Measurements from ENCODE around the gene DSCAM. TPM values are rescaled to one million over a fixed set of nuclear protein-coding genes. Genes with fewer than 3 reads are reported as not detected.
"Not testable (repeated sequence)": the region's sequence is repeated elsewhere in the genome, so short reads cannot be mapped to it uniquely, and the experiment has no call there.

The DSCAM gene
- total RNA-seq, 2 donors from 2014 or later: not detected

GRCh38 chr21:40028393-40028792, 818.6 kb downstream of the DSCAM start:
- not testable (repeated sequence) for ATAC-seq; H3K4me1 Mint-ChIP-seq (ENCODE audit: low read depth in 2 of 2); H3K27ac Mint-ChIP-seq; H3K9me3 Mint-ChIP-seq; H3K27me3 Mint-ChIP-seq; H3K36me3 Mint-ChIP-seq; DNase-seq (ENCODE audit: low spot score); H3K4me3 Mint-ChIP-seq

- Mint-ChIP-seq H3K4me1 (ENCODE audit: low read depth in 2 of 2) (no peaks in the 10 kb centered on the region), H3K27ac (no peak overlapping the region), H3K4me3 (no peak overlapping the region), H3K9me3 (no peaks in the 10 kb centered on the region), H3K27me3 (no peaks in the 10 kb centered on the region), H3K36me3 (no peaks in the 10 kb centered on the region)
- ATAC-seq: no peak
- no peak for DNase-seq (ENCODE audit: low spot score)
Observed at GRCh38 chr21:40021558-40022351, 825.2 kb downstream of the DSCAM start.

GRCh38 chr21:40020651-40021050, 826.3 kb downstream of the DSCAM start:
- Mint-ChIP-seq H3K9me3 (no peaks in the 10 kb centered on the region), H3K4me3 (no peak overlapping the region), H3K4me1 (ENCODE audit: low read depth in 2 of 2) (no peaks in the 10 kb centered on the region), H3K36me3 (no peaks in the 10 kb centered on the region), H3K27ac (no peak overlapping the region), H3K27me3 (no peaks in the 10 kb centered on the region)
- no peak for DNase-seq (ENCODE audit: low spot score)
- no peak for ATAC-seq

GRCh38 chr21:40018871-40019475, 828.0 kb downstream of the DSCAM start:
- ATAC-seq: no peak
- no peak for DNase-seq (ENCODE audit: low spot score)
- Mint-ChIP-seq H3K4me3 (no peak overlapping the region), H3K27me3 (no peaks in the 10 kb centered on the region), H3K9me3 (peaks cover 6% of the 10 kb centered on the region), H3K27ac (no peak overlapping the region), H3K4me1 (ENCODE audit: low read depth in 2 of 2) (no peaks in the 10 kb centered on the region), H3K36me3 (no peaks in the 10 kb centered on the region)

- Mint-ChIP-seq H3K27ac (no peak overlapping the region), H3K36me3 (no peaks in the 10 kb centered on the region), H3K9me3 (peaks cover 6% of the 10 kb centered on the region), H3K27me3 (no peaks in the 10 kb centered on the region), H3K4me1 (ENCODE audit: low read depth in 2 of 2) (no peaks in the 10 kb centered on the region), H3K4me3 (no peak overlapping the region)
- DNase-seq (ENCODE audit: low spot score) (no peak), ATAC-seq (no peak)
Observed at GRCh38 chr21:40016667-40017066, 830.3 kb downstream of the DSCAM start.

GRCh38 chr21:40016234-40016633, 830.7 kb downstream of the DSCAM start:
- H3K4me1 Mint-ChIP-seq (ENCODE audit: low read depth in 2 of 2): no peaks in the 10 kb centered on the region
- H3K27me3 Mint-ChIP-seq: no peaks in the 10 kb centered on the region
- no peak for DNase-seq (ENCODE audit: low spot score)
- H3K4me3 Mint-ChIP-seq: no peak overlapping the region
- no peak overlapping the region for H3K27ac Mint-ChIP-seq
- ATAC-seq: no peak
- H3K9me3 Mint-ChIP-seq: peaks cover 10% of the 10 kb centered on the region
- no peaks in the 10 kb centered on the region for H3K36me3 Mint-ChIP-seq

GRCh38 chr21:40015818-40016217, 831.1 kb downstream of the DSCAM start:
- H3K27ac Mint-ChIP-seq: no peak overlapping the region
- H3K27me3 Mint-ChIP-seq: no peaks in the 10 kb centered on the region
- no peak for ATAC-seq
- no peaks in the 10 kb centered on the region for H3K36me3 Mint-ChIP-seq
- H3K9me3 Mint-ChIP-seq: peaks cover 10% of the 10 kb centered on the region
- DNase-seq (ENCODE audit: low spot score): no peak
- H3K4me3 Mint-ChIP-seq: no peak overlapping the region
- H3K4me1 Mint-ChIP-seq (ENCODE audit: low read depth in 2 of 2): no peaks in the 10 kb centered on the region

GRCh38 chr21:40014394-40014793, 832.6 kb downstream of the DSCAM start:
- Mint-ChIP-seq H3K36me3 (no peaks in the 10 kb centered on the region), H3K4me1 (ENCODE audit: low read depth in 2 of 2) (no peaks in the 10 kb centered on the region), H3K27ac (no peak overlapping the region), H3K27me3 (no peaks in the 10 kb centered on the region), H3K9me3 (peaks cover 10% of the 10 kb centered on the region), H3K4me3 (no peak overlapping the region)
- DNase-seq (ENCODE audit: low spot score) (no peak), ATAC-seq (no peak)

GRCh38 chr21:40013001-40013735, 833.8 kb downstream of the DSCAM start:
- Mint-ChIP-seq H3K36me3 (no peaks in the 10 kb centered on the region), H3K27ac (no peak overlapping the region), H3K27me3 (no peaks in the 10 kb centered on the region), H3K4me1 (ENCODE audit: low read depth in 2 of 2) (no peaks in the 10 kb centered on the region), H3K9me3 (peaks cover 10% of the 10 kb centered on the region), H3K4me3 (no peak overlapping the region)
- DNase-seq (ENCODE audit: low spot score) (no peak), ATAC-seq (no peak)

- Mint-ChIP-seq H3K9me3 (peaks cover 10% of the 10 kb centered on the region), H3K4me3 (no peak overlapping the region), H3K36me3 (no peaks in the 10 kb centered on the region), H3K27me3 (no peaks in the 10 kb centered on the region), H3K27ac (no peak overlapping the region), H3K4me1 (ENCODE audit: low read depth in 2 of 2) (no peaks in the 10 kb centered on the region)
- ATAC-seq (no peak), DNase-seq (ENCODE audit: low spot score) (no peak)
Observed at GRCh38 chr21:40011371-40011770, 835.6 kb downstream of the DSCAM start.

GRCh38 chr21:40002978-40003377, 844.0 kb downstream of the DSCAM start:
- Mint-ChIP-seq H3K36me3 (no peaks in the 10 kb centered on the region), H3K4me1 (ENCODE audit: low read depth in 2 of 2) (no peaks in the 10 kb centered on the region), H3K9me3 (peaks cover 17% of the 10 kb centered on the region), H3K27me3 (peaks cover 0 to 2% of the 10 kb centered on the region in 2 donors), H3K27ac (no peak overlapping the region), H3K4me3 (no peak overlapping the region)
- no peak for DNase-seq (ENCODE audit: low spot score)
- no peak for ATAC-seq

GRCh38 chr21:39984286-39984991, 862.5 kb downstream of the DSCAM start:
- DNase-seq (ENCODE audit: low spot score) (no peak), ATAC-seq (no peak)
- Mint-ChIP-seq H3K4me1 (ENCODE audit: low read depth in 2 of 2) (no peaks in the 10 kb centered on the region), H3K9me3 (no peaks in the 10 kb centered on the region), H3K27ac (no peak overlapping the region), H3K27me3 (no peaks in the 10 kb centered on the region), H3K36me3 (no peaks in the 10 kb centered on the region), H3K4me3 (no peak overlapping the region)

GRCh38 chr21:39980241-39980820, 866.6 kb downstream of the DSCAM start:
- peaks cover 7% of the 10 kb centered on the region for H3K9me3 Mint-ChIP-seq
- no peak for ATAC-seq
- H3K4me3 Mint-ChIP-seq: no peak overlapping the region

More at GRCh38 chr21:39980241-39980820, 866.6 kb downstream of the DSCAM start:
- no peaks in the 10 kb centered on the region for H3K27me3 Mint-ChIP-seq
- DNase-seq (ENCODE audit: low spot score): no peak
- no peaks in the 10 kb centered on the region for H3K36me3 Mint-ChIP-seq
- H3K4me1 Mint-ChIP-seq (ENCODE audit: low read depth in 2 of 2): no peaks in the 10 kb centered on the region
- H3K27ac Mint-ChIP-seq: no peak overlapping the region
